HepG2 (cell line): Measurements from ENCODE around the gene RNF17. TPM values are rescaled to one million over a fixed set of nuclear protein-coding genes. Genes with fewer than 3 reads are reported as not detected.

Experiments used
- ATAC-seq: fragments of 200-7000 bp; cut with Tn5 transposase; 3 replicates; pipeline ENCODE4 v1.9.1; 2020; ENCODE audit warnings: mild to moderate bottlenecking, moderate library complexity
- BruUV-seq: library from RNA; stranded (reverse); fragments of 400-500 nt; replicated peaks from 2 replicates; lab custom pipeline; 2021; lab: Mats Ljungman, UMichigan
- CTCF ChIA-PET: fragments of 300-600 bp; formaldehyde crosslinking; extraction: SDS; loops from one replicate; lab custom pipeline; 2021; ENCODE audit warnings: low total read pairs, inconsistent platforms, low intra/inter-chr PET ratio; lab: Yijun Ruan, JAX
- POLR2A ChIA-PET: fragments of 350-600 bp; sonication (Branson Sonifier 250); formaldehyde crosslinking; loops from one replicate; lab custom pipeline; 2020; ENCODE audit warnings: antibody characterized with exemption, inconsistent platforms; lab: Yijun Ruan, JAX
- DNase-seq: peaks from one replicate; pipeline ENCODE4 v3.0.0-alpha.2; 2015; ENCODE audit warnings: low spot score
- FAIRE-seq: peaks from 3 replicates; lab custom pipeline; 2011; peaks lifted over from hg19 to GRCh38; lab: Jason Lieb, UNC
- H2AFZ ChIP-seq: one replicate; pipeline ENCODE4 v1.6.1; 2011; ENCODE audit warnings: low read length, inconsistent platforms
- H3K27ac ChIP-seq: fragments of 300-600 bp; 3 replicates; pipeline ENCODE4 v1.8.0; 2011; ENCODE audit warnings: mixed run types, mild to moderate bottlenecking, mixed read lengths, low read length, inconsistent platforms; ENCODE audit not compliant: insufficient read depth; ENCODE audit errors: extremely low read length
- H3K27me3 ChIP-seq, 2 experiments: fragments of 200-600 bp in 1 of 2; 2 replicates in 1 of 2; 3 replicates in 1 of 2; pipeline versions ENCODE4 v1.6.0 to v1.8.0; 2011; ENCODE audit warnings: low read length in 2 of 2, mild to moderate bottlenecking in 2 of 2, moderate library complexity in 2 of 2, inconsistent platforms in 1 of 2; ENCODE audit not compliant: insufficient read depth in 2 of 2, control insufficient read depth in 1 of 2
- H3K36me3 ChIP-seq, 2 experiments: fragments of 200-600 bp in 1 of 2; replicated peaks in 1 of 2; 2 replicates in 1 of 2; 3 replicates in 1 of 2; pipeline versions ENCODE4 v1.5.1 to v1.8.0; 2011; ENCODE audit warnings: low read length in 2 of 2, inconsistent platforms in 1 of 2; ENCODE audit not compliant: insufficient read depth in 2 of 2, control insufficient read depth in 1 of 2
- H3K4me1 ChIP-seq: 2 replicates; pipeline ENCODE4 v1.5.1; 2012; ENCODE audit warnings: low read length, inconsistent platforms; ENCODE audit not compliant: insufficient read depth
- H3K4me2 ChIP-seq: 2 replicates; pipeline ENCODE4 v1.6.0; 2011; ENCODE audit warnings: low read depth, low read length, inconsistent platforms
- H3K4me3 ChIP-seq, 3 experiments: fragments of 200-600 bp in 1 of 3; sonication (generic), shearing (Covaris generic) in 1 of 3; replicated peaks in 1 of 3; 2 replicates each; pipeline ENCODE4 v1.5.1; 2011 to 2016; ENCODE audit warnings: low read length in 3 of 3, inconsistent platforms in 2 of 3, low read depth in 2 of 3, mild to moderate bottlenecking in 2 of 3, control low read depth in 1 of 3, mixed read lengths in 1 of 3; ENCODE audit not compliant: insufficient read depth in 1 of 3
- H3K79me2 ChIP-seq: one replicate; pipeline ENCODE4 v1.6.1; 2011; ENCODE audit warnings: low read length, inconsistent platforms; ENCODE audit not compliant: insufficient read depth
- H3K9ac ChIP-seq: 2 replicates; pipeline ENCODE4 v1.6.0; 2011; ENCODE audit warnings: mild to moderate bottlenecking, low read depth, low read length, inconsistent platforms; ENCODE audit not compliant: insufficient read depth
- H3K9me3 ChIP-seq: 2 replicates; pipeline ENCODE4 v1.5.1; 2012; ENCODE audit warnings: mild to moderate bottlenecking, low read length
- H4K20me1 ChIP-seq: 2 replicates; pipeline ENCODE4 v1.6.0; 2011; ENCODE audit warnings: inconsistent platforms, mild to moderate bottlenecking, low read length, moderate library complexity; ENCODE audit not compliant: insufficient read depth
- CSRNP1 ChIP-seq: sonication (generic); formaldehyde crosslinking; IDR thresholded peaks from 2 replicates; pipeline ENCODE4 v1.8.1; 2023; ENCODE audit warnings: mild to moderate bottlenecking, missing genetic modification reagents
- FOXM1 ChIP-seq: sonication (generic); formaldehyde crosslinking; IDR thresholded peaks from 2 replicates; pipeline ENCODE4 v1.5.0; 2020; ENCODE audit warnings: missing genetic modification reagents
- FUBP1 ChIP-seq: sonication (generic); formaldehyde crosslinking; IDR thresholded peaks from 2 replicates; pipeline ENCODE4 v1.5.1; 2020; ENCODE audit warnings: missing genetic modification reagents, mild to moderate bottlenecking, borderline replicate concordance
- KLF13 ChIP-seq: sonication (generic); formaldehyde crosslinking; IDR thresholded peaks from 2 replicates; pipeline ENCODE4 v1.4.0; 2020; ENCODE audit warnings: mild to moderate bottlenecking, missing genetic modification reagents
- LCORL ChIP-seq, 2 experiments: fragments of 450-650 bp in 1 of 2; sonication (generic) in 1 of 2; formaldehyde crosslinking in 1 of 2; IDR thresholded peaks; 2 replicates each; pipeline versions ENCODE4 v1.5.0 to v1.6.1; 2017 to 2020; ENCODE audit warnings: antibody characterized with exemption in 1 of 2, missing genetic modification reagents in 1 of 2
- MED8 ChIP-seq: sonication (generic); formaldehyde crosslinking; IDR thresholded peaks from 2 replicates; pipeline ENCODE4 v1.8.1; 2023; ENCODE audit warnings: mild to moderate bottlenecking, missing genetic modification reagents; ENCODE audit not compliant: insufficient replicate concordance
- NFATC3 ChIP-seq: sonication (generic); formaldehyde crosslinking; IDR thresholded peaks from 2 replicates; pipeline ENCODE4 v1.5.1; 2020; ENCODE audit warnings: mild to moderate bottlenecking, missing genetic modification reagents
- PAXIP1 ChIP-seq: sonication (generic); formaldehyde crosslinking; conservative IDR thresholded peaks from 2 replicates; pipeline ENCODE4 v1.4.0; 2020; ENCODE audit warnings: mild to moderate bottlenecking, missing genetic modification reagents, moderate library complexity
- SRSF1 ChIP-seq: fragments of 200-400 bp; formaldehyde crosslinking; optimal IDR thresholded peaks from 2 replicates; pipeline ENCODE3; 2017; ENCODE audit warnings: mild to moderate bottlenecking, low read depth, low read length, moderate library complexity
- ZBTB49 ChIP-seq: sonication (generic); formaldehyde crosslinking; IDR thresholded peaks from 2 replicates; pipeline ENCODE4 v1.4.0; 2020; ENCODE audit warnings: missing genetic modification reagents, borderline replicate concordance
- ZNF251 ChIP-seq: sonication (generic); formaldehyde crosslinking; IDR thresholded peaks from 2 replicates; pipeline ENCODE4 v1.9.0; 2021; ENCODE audit warnings: mild to moderate bottlenecking, missing genetic modification reagents
- ZNF383 ChIP-seq: sonication (generic); formaldehyde crosslinking; IDR thresholded peaks from 2 replicates; pipeline ENCODE4 v1.4.0; 2020; ENCODE audit warnings: missing genetic modification reagents, mild to moderate bottlenecking, borderline replicate concordance
- WGBS: methylation state at CpG from one replicate; pipeline ENCODE4 v1.1.6; 2017; ENCODE audit warnings: low lambda C conversion rate; 5-methylcytosine and 5-hydroxymethylcytosine counted together
- in situ Hi-C: cut with HindIII; loops from 2 replicates; pipeline ENCODE4 v1.10.0; 2017; ENCODE audit warnings: low pct_unique_long_range_greater_than_20kb; ENCODE audit not compliant: extremely low pct_ligation_motif_present
- intact Hi-C: fragments of 100-400 bp; cut with micrococcal nuclease; formaldehyde crosslinking; loops from one replicate; pipeline ENCODE4 v1.10.0; 2022; ENCODE audit not compliant: unreplicated experiment
- polyA plus RNA-seq, 8 experiments: library from polyadenylated mRNA; depleted of rRNA in 3 of 8; stranded (reverse) in 7 of 8; unstranded in 1 of 8; fragments of >200 nt; fragmentation: Illumina TruSeq in 4 of 8; extraction: Trizol in 4 of 8; gene quantifications; 2 replicates each; pipeline versions ENCODE4 v1.2.1 to v1.2.3, GENCODE V29; 2011 to 2016; ENCODE audit warnings: low read depth in 4 of 8, missing spikeins in 1 of 8, mixed read lengths in 1 of 8; ENCODE audit not compliant: insufficient read depth in 1 of 8
- total RNA-seq, 5 experiments: library from RNA; depleted of rRNA; stranded (reverse); fragments of >200 nt; fragmentation: Illumina TruSeq; extraction: Trizol; gene quantifications; 2 replicates each; pipeline ENCODE4 v1.2.3, GENCODE V29; 2016; ENCODE audit warnings: low read depth in 1 of 5

The RNF17 gene
- total and polyA plus RNA-seq, 2 of the 13 experiments (the other 11 are each of a cell fraction or from before 2014, with no cell fraction given), result not detected

GRCh38 chr13:24764276-24764630 lies 284 bp downstream of the RNF17 start:
- H3K4me3 ChIP-seq, result no peak overlapping the region
- BruUV-seq, result no TSS peak
- 44% methylated on average over 8 of the region's 15 CpGs for WGBS
- H3K9me3 ChIP-seq, result no peaks in the 10 kb centered on the region
- no peak overlapping the region for H2AFZ ChIP-seq
- ATAC-seq (no peak), DNase-seq (no peak), FAIRE-seq (no peak)
- intact Hi-C loops (no loop called here), in situ Hi-C loops (no loop called here)
- no peak overlapping the region for H3K27ac ChIP-seq
- H3K79me2 ChIP-seq, result no peaks in the 10 kb centered on the region
- H3K4me2 ChIP-seq, result no peak overlapping the region
- no peaks in the 10 kb centered on the region for H4K20me1 ChIP-seq
- no peaks in the 10 kb centered on the region for H3K4me1 ChIP-seq
- no peak overlapping the region for H3K9ac ChIP-seq
- CTCF ChIA-PET, result no interaction called here
- TF ChIP-seq FUBP1 (CRISPR knock-in tag) (no peak), NFATC3 (no peak), MED8 (CRISPR knock-in tag) (no peak), LCORL (IDR thresholded peaks at IDR 0.05) (no peak), LCORL (CRISPR knock-in tag; IDR thresholded peaks at IDR 0.05) (no peak), ZNF251 (CRISPR knock-in tag) (no peak), ZNF383 (CRISPR knock-in tag) (no peak), FOXM1 (CRISPR knock-in tag) (no peak), CSRNP1 (CRISPR knock-in tag) (no peak), PAXIP1 (CRISPR knock-in tag) (no peak), ZBTB49 (CRISPR knock-in tag) (no peak), SRSF1 (no peak), KLF13 (CRISPR knock-in tag) (no peak)
- no peaks in the 10 kb centered on the region for H3K27me3 ChIP-seq
- H3K36me3 ChIP-seq, result no peaks in the 10 kb centered on the region
- POLR2A ChIA-PET, result no interaction called here
